WI38 (cell line): ENCODE measurements around the gene TRIO.

Experiments used
- H3K4me3 ChIP-seq: 2 replicates; pipeline ENCODE4 v1.5.1; 2011; ENCODE audit warnings: low read depth, mild to moderate bottlenecking, control low read depth, low read length
- CTCF ChIP-seq: IDR thresholded peaks from 2 replicates; pipeline ENCODE4 v1.5.1; 2012; ENCODE audit warnings: low read depth, mild to moderate bottlenecking, control low read depth, low read length

Gene TRIO

GRCh38 chr5:14491015-14491915, 348.1 kb downstream of the TRIO start:
- no peak for TF ChIP-seq CTCF
- H3K4me3 ChIP-seq = no peak overlapping the region

GRCh38 chr5:14492331-14492964, 349.3 kb downstream of the TRIO start:
- H3K4me3 ChIP-seq = no peak overlapping the region
- TF ChIP-seq CTCF = no peak

GRCh38 chr5:14495301-14495700, 352.2 kb downstream of the TRIO start:
- H3K4me3 ChIP-seq = no peak overlapping the region
- TF ChIP-seq CTCF = no peak

- TF ChIP-seq CTCF = no peak
- H3K4me3 ChIP-seq = no peak overlapping the region
Observed at GRCh38 chr5:14497311-14497710, 354.2 kb downstream of the TRIO start.

GRCh38 chr5:14501353-14502293, 358.5 kb downstream of the TRIO start:
- TF ChIP-seq CTCF = no peak
- H3K4me3 ChIP-seq = no peak overlapping the region

GRCh38 chr5:14502294-14502690, 359.1 kb downstream of the TRIO start:
- H3K4me3 ChIP-seq = no peak overlapping the region
- TF ChIP-seq CTCF = no peak
